GM21423 (cell line): Measurements from ENCODE around the gene RABGAP1L.
"Not testable (repeated sequence)": the region's sequence is repeated elsewhere in the genome, so short reads cannot be mapped to it uniquely, and the experiment has no call there.

Source experiments
- ATAC-seq: cut with Tn5 transposase; IDR thresholded peaks from one replicate; pipeline ENCODE4 v1.9.1; 2021; ENCODE audit warnings: mild to moderate bottlenecking, moderate library complexity; ENCODE audit not compliant: unreplicated experiment

RABGAP1L gene

DNA sequence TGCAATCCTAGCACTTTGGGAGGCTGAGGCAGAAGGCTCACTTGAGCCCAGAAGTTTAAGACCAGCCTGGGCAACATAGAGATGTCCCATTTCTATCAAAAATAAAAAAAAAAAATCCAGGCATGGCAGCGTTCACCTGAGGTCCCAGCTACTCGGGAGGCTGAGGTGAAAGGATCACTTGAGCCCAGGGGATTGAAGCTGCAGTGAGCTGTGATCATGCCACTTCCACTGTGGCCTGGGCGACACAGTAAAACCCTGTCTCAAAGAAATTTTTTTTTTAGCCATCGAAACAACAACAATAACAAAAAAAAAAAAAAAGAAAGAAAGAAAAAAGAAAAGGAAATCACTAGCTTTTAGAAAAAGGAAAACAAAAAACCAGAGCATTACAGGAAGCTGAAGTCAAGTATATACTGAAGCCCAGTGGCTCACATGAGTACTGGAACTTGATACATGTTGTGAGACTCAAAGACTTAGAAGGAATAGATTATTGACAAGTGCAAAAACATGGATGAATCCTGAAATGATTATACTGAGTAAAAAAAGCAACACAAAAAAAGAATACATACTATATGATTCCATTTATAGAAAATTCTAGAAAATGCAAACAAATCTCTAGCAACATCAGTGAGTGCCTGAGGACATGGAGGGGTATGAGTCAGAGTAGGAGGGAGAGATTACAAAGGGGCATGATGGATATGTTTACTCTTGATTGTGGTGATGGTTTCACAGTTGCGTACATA, 6.1 kb upstream of the RABGAP1L start:
- ATAC-seq = no peak

DNA sequence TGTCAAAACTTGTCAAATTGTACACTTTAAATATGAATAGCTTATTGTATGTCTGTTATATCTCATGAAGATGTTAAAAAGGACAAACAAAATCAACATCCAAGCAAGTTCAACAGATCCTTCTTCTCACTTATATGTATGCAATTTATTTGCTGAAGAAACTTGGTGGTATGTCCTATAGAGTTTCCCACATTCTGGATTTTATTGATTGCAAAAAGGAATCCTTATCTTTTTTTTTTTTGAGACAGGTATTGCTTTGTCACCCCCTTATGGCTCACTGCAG, 5.6 kb upstream of the RABGAP1L start:
- ATAC-seq = no peak

DNA sequence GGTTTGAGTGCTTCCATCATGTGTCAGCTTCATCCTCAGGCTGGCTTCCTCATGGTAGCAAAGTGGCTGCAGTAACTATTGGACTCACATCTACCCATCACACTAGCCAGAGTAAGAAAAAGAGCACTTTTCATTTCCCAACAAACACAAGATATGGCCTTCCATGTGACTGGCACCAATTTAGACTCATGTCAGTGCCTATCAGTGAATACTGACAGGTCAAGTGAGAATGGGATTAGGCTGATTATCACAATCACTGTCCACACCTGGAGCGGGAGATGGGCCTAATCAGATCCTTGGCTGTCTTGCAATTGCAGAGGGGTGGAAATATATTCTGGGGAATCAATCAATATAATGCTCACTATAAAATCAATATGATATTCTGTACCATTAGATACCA, 2.9 kb upstream of the RABGAP1L start:
- no peak for ATAC-seq

DNA sequence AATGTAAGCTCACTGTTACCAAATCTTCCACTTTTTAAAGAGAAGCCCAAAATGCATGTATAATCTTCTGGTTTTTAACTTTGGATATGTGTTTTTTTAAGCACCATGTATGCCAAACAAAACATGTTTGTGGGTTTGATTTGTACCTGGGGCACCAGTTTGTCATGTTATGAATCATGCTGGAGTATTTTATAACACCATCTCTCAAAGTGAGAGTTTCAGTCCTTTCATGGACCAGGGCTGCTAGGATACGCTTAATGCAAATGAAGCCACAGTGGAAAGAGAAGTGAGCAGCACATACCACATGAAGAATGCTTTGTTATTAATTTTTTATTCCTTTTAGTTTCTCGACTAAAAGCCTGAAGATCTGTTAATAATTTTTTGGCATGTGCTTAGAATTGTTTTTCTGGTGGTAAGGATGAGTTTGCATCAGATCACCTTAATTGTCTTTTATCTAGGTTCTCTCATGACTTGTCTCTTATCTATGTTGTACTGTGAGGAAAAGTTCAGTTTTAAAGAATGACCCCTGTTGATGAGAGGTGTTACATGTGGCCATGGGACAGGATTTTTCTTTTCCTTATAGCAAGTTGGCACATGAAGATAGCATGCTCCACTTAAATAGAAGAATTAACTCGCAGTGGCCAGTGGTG, 2.0 kb upstream of the RABGAP1L start:
- ATAC-seq = peak; percentile 51

DNA sequence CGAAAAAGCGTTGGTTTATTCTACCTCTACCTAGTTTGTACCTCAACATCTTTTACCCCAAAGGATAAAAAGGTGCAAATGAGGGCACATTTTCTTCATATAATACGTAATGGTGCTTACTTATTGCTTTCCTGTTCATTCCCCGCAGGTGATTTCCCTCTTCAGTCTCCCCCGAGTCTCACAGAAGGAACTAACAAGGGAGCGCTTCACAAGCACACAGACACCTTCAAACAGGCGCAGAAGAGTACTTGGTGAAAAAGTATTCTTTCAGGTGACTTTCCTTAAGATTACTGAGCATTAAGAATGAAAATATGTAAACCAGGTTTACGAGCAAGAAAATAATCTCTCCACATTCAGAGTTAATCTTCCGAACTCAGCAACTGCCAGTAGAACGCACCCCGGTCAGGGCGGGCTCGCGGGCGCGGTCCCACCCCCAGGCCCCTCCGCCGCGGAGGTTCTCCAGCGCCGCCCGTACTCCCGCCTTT, 511 bp upstream of the RABGAP1L start:
- ATAC-seq = no peak

DNA sequence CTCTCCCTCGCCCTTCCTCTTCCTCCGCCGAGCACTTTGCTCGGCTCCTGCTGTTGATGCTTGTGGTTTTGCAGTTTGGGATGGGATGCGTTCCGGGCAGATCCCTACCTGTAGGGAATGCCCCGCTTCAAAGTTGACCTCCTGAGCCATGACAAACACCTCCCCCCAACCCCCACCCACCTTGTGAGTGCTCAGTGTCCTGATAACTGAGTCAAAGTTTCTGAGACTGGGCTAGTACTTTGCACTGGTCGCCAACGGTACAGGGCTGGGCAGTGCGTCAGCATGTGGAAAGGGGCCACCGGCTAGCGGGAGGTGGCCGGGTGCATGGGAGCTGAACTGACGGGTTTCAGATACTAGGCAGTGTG, 771 bp downstream of the RABGAP1L start:
- peak; percentile 5 for ATAC-seq

DNA sequence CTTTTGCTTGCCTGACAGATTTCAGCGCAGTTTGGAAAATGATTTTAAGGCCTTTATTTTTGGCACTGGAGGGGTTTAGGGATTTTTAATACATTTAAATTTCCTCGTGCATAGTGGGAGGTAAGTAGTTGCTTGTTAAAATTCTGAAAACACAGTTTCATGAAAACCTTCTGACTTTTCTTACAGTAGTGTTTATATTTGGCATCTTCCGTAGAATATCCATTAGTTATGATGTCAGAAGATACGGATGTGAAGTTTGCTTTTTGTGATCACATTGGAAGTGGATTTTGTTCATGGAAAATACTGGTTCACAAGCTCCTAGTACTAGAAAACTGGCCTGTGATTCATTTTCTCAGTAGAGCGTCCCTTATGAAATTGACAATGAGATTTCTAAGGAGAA, 1.3 kb downstream of the RABGAP1L start:
- no peak for ATAC-seq

DNA sequence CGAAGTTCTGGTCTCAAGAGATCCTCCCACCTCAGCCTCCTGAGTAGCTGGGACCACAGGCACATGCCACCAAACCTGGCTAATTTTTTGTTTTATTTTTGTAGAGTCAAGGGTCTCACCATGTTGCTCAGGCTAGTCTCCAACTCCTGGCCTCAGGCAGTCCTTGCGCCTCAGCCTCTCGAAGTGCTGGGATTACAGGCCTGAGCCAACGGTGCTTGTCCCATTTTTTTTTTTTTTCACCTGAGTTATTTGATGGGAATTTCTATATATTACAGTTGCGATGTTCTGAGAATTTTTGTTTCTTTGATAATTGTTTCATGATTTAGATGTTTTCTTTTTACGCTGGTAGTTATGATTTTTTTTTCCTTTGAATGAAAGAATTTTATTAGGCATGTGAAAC, 2.5 kb downstream of the RABGAP1L start:
- no peak for ATAC-seq

DNA sequence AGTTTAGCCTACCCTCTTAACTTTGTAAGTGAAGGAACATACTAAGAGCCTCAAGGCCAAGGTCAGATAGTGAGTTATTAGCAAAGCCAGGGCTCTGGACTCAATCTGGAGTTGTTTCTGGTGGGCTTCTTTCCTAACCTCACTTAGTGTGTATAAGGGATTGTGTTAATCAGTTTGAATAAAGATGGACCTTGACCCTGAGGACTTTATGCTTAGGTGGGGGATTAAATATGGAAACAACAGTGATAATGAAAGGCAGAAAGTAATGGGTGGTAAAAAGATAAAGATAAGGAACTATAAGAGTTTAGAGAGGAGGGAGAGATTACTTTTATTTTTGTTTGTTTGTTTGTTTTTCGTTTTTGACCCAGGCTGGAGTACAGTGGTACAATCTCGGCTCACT, 5.5 kb downstream of the RABGAP1L start:
- no peak for ATAC-seq

DNA sequence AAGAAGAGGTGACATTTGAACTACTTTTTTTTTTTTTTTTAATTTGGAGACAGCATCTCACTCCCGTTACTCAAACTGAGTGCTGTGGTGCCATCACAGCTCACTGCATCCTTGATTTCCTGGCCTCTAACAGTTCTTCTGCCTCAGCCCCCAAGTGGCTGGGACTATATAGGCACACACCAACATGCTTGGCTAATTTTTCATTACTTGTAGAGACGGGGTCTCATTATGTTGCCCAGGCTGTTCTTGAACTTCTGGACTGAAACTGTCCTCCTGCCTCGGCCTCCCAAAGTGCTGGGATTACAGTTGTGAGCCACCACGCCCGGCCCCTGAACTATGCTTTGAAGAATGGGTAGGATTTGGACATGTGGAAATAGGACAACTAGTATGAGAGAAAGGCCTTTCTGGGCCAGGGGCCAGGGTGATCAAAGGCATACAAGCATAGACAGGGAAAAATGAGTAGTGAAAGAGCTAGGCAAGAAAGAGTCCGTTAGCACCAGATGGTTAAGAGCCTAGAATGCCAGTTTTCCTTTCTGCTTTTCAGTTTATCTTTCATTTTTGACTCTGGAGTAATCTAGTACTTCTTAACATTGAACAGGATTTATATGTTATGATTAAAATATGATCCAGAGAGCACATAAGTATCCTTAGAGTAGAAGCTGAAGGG, 6.3 kb downstream of the RABGAP1L start:
- ATAC-seq = no peak

DNA sequence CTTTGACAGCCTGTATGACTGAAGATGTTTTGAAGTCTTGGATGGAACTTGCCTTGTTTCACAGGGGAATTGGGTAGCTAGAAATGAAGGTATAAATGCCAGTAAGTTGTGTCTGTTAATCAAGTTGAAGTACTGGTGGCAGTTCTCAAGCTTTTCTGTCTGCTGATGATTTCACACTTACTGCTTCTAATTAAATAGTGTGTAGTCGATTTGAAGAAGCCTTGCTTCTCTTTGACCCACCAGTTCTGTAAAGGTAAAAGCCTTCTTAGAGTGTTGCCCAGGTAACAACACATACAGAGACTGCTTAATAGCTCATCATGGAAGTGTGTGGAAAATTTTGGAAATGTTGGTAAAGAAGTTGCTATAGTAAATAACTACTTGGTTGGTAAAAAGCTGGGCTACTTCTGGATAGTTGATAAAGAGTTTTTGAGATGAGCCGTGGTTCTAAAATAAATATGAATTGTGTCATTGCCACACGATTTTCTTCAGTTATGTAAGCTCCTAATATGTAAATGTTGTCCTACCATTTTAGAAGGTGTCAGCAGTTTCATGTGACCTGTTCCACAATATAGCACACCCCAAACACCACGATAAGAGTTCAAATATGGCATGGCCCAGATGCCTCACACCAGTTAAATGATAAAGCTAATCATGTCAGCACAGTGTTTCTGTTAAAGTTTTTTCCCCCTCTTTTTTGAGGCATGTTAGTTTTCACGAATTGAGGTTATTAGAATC, 7.4 kb downstream of the RABGAP1L start:
- ATAC-seq = no peak

DNA sequence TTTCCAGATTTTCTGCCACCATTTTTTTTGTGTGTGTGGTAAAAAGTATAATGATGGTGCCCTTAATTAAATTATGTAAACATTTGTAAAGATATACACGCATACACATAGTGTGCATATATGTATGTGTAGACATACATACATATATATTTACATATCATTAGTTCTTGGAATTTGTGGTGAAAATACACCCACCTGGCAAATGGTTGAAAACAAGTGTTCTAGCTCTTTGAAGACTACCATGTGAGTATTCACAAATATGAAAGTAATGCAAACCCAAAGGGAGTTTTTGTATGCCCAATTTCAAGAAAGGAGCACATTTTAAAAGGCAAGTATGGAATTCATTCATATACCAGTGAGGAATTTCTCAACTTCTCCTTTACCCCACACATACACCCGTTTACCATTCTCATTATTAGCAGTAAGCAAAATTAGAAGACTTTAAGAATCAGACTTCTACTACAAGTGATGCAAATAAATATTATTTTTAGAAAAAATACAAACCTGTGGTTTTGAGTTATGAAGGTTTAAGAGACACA, 8.0 kb downstream of the RABGAP1L start:
- ATAC-seq = no peak

DNA sequence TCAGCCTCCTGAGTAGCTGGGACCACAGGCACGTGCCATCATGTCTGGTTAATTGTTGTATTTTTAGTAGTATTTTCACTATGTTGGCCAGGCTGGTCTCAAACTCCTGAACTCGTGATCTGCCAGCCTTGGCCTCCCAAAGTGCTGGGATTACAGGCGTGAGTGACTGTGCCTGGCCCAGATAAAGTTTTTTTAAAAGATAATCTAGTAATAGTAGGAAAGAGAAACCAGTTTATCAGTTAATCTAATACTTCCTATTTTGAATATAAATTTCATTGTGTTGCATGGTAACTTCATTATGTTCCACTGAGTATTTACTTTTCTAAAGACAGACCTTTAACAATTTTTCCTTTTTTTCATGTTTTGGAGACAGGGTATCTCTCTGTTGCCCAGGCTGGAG, 10.0 kb downstream of the RABGAP1L start:
- ATAC-seq = no peak

DNA sequence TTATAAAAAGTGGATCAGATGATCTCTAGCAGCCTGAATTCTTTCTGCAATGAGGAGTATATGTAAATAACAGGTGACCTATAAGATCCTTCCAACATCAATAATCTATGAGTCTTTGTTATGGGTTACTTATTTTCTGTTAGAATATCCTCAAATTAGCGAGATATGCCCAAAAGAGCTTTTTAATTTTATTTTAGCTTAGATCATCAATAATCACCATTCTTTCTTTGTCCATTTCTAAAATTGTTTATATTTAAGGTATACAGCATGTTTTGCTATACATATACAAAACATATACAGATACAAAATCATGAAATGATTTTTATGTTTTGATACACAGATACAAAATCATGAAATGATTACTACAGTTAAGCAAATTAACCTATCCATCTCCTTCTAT, 11.8 kb downstream of the RABGAP1L start:
- no peak for ATAC-seq

DNA sequence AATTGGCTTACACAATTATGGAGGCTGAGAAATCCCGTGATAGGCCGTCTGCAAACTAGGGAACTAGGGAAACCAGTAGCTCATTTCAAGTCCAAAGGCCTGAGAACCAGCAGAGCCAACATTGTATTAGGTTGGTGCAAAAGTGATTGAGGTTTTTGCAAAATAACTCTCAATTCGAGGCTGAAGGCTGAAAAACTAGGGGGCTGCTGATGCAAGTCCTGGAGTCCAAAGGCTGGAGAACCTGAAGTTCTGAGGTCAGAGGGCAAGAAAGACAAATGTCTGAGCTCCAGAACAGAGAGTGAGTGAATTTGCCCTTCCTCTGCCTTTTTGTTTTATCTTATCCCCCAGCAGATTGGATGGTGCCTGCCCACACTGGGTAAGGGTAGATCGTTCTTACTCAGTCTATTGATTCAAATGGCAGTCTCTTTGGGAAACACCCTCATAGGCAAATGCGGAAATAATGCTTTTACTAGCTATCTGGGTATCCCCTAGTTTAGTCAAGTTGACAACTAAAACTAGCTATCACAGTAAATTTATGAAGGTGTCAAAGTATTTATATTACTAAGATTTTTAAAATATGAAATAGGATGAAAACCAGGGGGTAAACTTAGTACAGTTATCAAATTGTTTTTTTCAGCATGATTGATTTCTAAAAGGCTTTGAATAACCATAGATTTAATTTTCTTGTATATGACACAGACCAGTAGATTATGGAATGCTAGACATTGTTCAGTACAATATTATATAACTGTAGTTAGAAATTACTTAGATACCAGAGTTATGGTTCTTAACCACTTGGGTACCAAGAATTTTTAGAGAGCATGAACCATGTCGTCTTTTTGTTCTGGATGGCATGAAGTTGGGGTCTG, 15.4 kb downstream of the RABGAP1L start:
- ATAC-seq = no peak

DNA sequence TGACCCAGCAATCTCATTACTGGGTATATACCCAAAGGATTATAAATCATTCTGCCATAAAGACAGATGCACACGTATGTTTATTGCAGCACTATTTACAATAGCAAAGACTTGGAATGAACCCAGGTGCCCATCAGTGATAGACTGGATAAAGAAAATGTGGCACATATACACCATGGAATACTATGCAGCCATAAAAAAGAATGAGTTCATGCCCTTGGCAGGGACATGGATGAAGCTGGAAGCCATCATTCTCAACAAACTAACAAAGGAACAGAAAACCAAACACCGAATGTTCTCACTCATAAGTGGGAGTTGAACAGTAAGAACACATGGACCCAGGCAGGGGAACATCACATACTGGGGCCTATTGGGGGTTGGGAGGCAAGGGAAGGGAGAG, 19.1 kb downstream of the RABGAP1L start:
- not testable (repeated sequence) for ATAC-seq

DNA sequence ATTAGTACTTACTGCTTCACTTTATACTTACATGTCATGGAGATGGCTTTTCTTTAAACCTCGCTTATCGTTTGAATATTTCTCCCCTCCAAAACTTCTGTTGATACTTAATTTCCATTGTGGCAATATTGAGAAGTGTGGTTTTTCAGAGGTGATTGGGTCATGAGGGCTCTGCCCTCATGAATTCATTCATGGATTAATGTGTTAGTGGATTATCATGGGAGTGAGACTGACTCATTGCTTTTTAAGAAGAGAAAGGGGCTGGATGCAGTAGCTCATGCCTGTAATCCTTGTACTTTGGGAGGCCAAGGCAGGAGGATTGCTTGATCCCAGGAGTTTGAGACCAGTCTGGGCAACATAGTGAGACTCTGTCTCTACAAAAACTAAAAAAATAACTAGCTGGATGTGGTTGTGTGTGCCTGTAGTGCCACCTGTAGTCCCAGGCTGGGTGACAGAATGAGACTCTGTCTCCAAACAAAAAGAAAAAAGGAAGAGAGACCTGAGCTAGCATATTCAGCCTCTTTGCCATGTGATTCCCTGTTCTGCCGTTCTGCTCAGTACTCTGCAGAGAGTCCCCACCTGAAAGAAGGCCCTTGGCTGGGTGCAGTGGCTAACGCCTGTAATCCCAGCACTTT, 30.2 kb downstream of the RABGAP1L start:
- no peak for ATAC-seq

DNA sequence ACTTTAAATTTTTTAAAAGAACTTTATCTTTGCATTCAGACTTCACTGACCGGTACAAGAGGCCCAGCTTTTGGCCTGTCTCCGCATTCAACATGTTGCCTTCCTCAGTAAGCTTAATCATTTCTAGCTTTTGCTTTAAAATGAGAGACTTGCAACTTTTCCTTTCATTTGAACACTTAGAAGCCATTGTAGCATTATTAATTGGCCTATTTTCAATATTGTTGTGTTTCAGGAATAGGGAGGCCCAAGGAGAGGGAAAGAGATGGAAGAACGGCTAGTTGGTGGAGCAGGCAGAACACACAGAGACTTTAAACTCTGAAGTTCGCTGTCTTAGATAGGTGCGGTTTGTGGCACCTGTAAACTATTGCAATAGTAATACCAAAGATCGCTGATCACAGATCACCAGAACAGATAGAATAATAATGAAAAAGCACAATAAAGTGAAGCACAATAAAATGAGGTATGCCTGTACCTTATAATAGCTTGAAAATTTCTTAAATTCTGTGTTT, 31.4 kb downstream of the RABGAP1L start:
- no peak for ATAC-seq

DNA sequence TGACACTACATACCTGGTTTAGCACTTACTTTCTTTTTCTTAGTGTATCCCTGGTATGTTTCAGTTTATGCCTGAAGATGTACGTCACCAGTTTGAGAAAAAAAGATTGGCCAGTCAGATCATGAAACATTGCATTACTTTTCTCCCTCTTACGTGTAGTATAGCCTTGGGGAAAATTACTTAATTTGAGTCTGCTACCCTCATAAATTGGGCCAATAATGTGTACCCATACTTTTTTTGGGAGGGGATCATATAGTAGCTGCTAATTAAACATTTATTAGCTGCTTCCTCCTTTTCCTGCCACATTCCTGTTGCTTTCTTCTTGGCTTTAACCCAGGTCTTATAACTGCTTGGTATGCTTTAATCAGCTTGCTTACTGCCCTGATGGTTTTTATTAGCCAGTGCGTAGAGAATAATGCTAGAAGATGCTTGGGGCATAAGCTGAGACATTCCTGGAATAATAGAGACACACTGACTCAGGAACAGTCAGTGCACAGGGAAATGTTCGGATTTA, 32.1 kb downstream of the RABGAP1L start:
- ATAC-seq = no peak

DNA sequence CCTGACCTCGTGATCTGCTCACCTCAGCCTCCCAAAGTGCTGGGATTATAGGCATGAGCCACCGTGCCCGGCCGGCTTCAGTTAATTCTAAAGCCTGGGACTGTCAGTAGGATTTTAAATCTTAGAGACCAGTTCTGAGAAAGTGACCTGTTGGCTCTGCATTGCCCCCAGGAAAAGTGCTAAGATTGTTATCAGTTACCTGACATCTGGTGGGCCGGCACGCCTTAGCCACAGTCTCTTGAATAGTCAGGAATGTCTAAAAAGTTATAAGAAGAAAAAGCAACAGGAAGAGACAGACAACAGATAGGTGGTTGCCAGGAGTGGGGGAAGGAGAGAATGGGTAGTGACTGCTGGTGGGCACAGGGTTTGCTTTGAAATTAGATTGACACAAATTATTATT, 35.1 kb downstream of the RABGAP1L start:
- no peak for ATAC-seq
